Neural progenitor cell (in vitro differentiated cells): ENCODE data around the gene GHRH. TPM values are rescaled to one million over a fixed set of nuclear protein-coding genes. Genes with fewer than 3 reads are reported as not detected.
A peak's percentile ranks its signal among the peaks of the same experiment; 100 is the strongest.

ENCODE experiments used
- DNase-seq: peaks from one replicate; pipeline ENCODE4 v3.0.0-alpha.2; 2016; ENCODE audit warnings: low spot score
- H2AFZ ChIP-seq: fragments of 200-600 bp; sonication (generic); replicated peaks from 2 replicates; pipeline ENCODE4 v1.6.1; 2016; ENCODE audit warnings: antibody characterized with exemption
- H3F3A ChIP-seq: fragments of 200-600 bp; sonication (generic); 2 replicates; pipeline ENCODE4 v1.6.1; 2016; ENCODE audit warnings: antibody characterized with exemption, low read depth
- H3K27ac ChIP-seq: fragments of 200-600 bp; sonication (generic); 2 replicates; pipeline ENCODE4 v1.5.1; 2016; ENCODE audit warnings: mild to moderate bottlenecking
- H3K27me3 ChIP-seq: fragments of 200-600 bp; sonication (generic); 2 replicates; pipeline ENCODE4 v1.6.1; 2016; ENCODE audit warnings: mild to moderate bottlenecking, moderate library complexity
- H3K36me3 ChIP-seq: fragments of 200-600 bp; sonication (generic); 2 replicates; pipeline ENCODE4 v1.5.1; 2016
- H3K4me1 ChIP-seq: fragments of 200-600 bp; sonication (generic); 2 replicates; pipeline ENCODE4 v1.6.1; 2016; ENCODE audit warnings: mixed run types
- H3K4me2 ChIP-seq: fragments of 200-600 bp; sonication (generic); 2 replicates; pipeline ENCODE4 v1.6.1; 2016
- H3K4me3 ChIP-seq: fragments of 200-600 bp; sonication (generic); 2 replicates; pipeline ENCODE4 v1.5.1; 2016
- H3K79me2 ChIP-seq: fragments of 200-600 bp; sonication (generic); 2 replicates; pipeline ENCODE4 v1.6.1; 2016; ENCODE audit warnings: low read depth
- H3K9ac ChIP-seq: fragments of 200-600 bp; sonication (generic); 2 replicates; pipeline ENCODE4 v1.6.1; 2016
- H3K9me3 ChIP-seq: fragments of 200-600 bp; sonication (generic); 2 replicates; pipeline ENCODE4 v1.5.1; 2016; ENCODE audit warnings: low read depth
- H4K20me1 ChIP-seq: fragments of 200-600 bp; sonication (generic); 2 replicates; pipeline ENCODE4 v1.6.1; 2016; ENCODE audit warnings: low read depth
- H3K27ac Mint-ChIP-seq: 3 replicates; pipeline ENCODE4 v1.8.0; 2021; ENCODE audit warnings: mixed read lengths
- H3K27me3 Mint-ChIP-seq: 2 replicates; pipeline ENCODE4 v1.8.0; 2022; ENCODE audit warnings: low read depth, mild to moderate bottlenecking, inconsistent platforms, moderate library complexity, mixed read lengths; ENCODE audit not compliant: insufficient read depth
- H3K36me3 Mint-ChIP-seq: 3 replicates; pipeline ENCODE4 v1.8.0; 2021; ENCODE audit warnings: mixed read lengths
- H3K4me1 Mint-ChIP-seq: 3 replicates; pipeline ENCODE4 v1.8.0; 2021; ENCODE audit warnings: mixed read lengths
- H3K4me3 Mint-ChIP-seq: 3 replicates; pipeline ENCODE4 v1.8.0; 2021; ENCODE audit warnings: mild to moderate bottlenecking, moderate library complexity, mixed read lengths
- H3K9me3 Mint-ChIP-seq: 3 replicates; pipeline ENCODE4 v1.8.0; 2020; ENCODE audit warnings: mixed read lengths
- CTCF ChIP-seq: fragments of 200-600 bp; sonication (generic); IDR thresholded peaks from 2 replicates; pipeline ENCODE4 v1.5.1; 2017; ENCODE audit warnings: antibody characterized with exemption, mild to moderate bottlenecking
- EZH2 ChIP-seq: fragments of 200-600 bp; sonication (generic); IDR thresholded peaks from 2 replicates; pipeline ENCODE4 v1.6.1; 2017; ENCODE audit warnings: antibody characterized with exemption, mild to moderate bottlenecking, moderate library complexity
- EZH2phosphoT487 ChIP-seq: fragments of 200-600 bp; sonication (generic); IDR thresholded peaks from 2 replicates; pipeline ENCODE4 v1.6.1; 2017; ENCODE audit warnings: antibody characterized with exemption
- total RNA-seq: library from RNA; depleted of rRNA; stranded (reverse); fragments of >200 nt; gene quantifications from 2 replicates; pipeline ENCODE4 v1.2.3, GENCODE V29; 2015; ENCODE audit warnings: low replicate concordance

Gene GHRH
- total RNA-seq, 1 donor from 2014 or later, result not detected

- no peak for TF ChIP-seq CTCF
- no peak for TF ChIP-seq EZH2phosphoT487
- no peak for TF ChIP-seq EZH2
- H3K27ac Mint-ChIP-seq, result peak overlapping the region; percentile 72
These were observed 47.7 kb upstream of the GHRH start for GRCh38 chr20:37309290-37309689.

GRCh38 chr20:37308086-37309050 is 46.8 kb upstream of the GHRH start:
- no peaks in the 10 kb centered on the region for H3K27me3 ChIP-seq
- H3K36me3 ChIP-seq, result peaks cover 7% of the 10 kb centered on the region
- TF ChIP-seq EZH2 (no peak), CTCF (no peak), EZH2phosphoT487 (no peak)
- H3K4me3 ChIP-seq, result no peak overlapping the region
- no peaks in the 10 kb centered on the region for H3F3A ChIP-seq
- H3K9ac ChIP-seq, result no peak overlapping the region
- H3K4me1 Mint-ChIP-seq, result peaks cover 31% of the 10 kb centered on the region
- H3K36me3 Mint-ChIP-seq, result peaks cover 27% of the 10 kb centered on the region
- H3K4me1 ChIP-seq, result peaks cover 25% of the 10 kb centered on the region
- H3K27ac Mint-ChIP-seq, result no peak overlapping the region
- DNase-seq, result no peak
- H3K27ac ChIP-seq, result no peak overlapping the region
- H3K9me3 ChIP-seq, result no peaks in the 10 kb centered on the region
- H3K9me3 Mint-ChIP-seq, result no peaks in the 10 kb centered on the region
- H3K4me2 ChIP-seq, result no peak overlapping the region
- peaks cover 12% of the 10 kb centered on the region for H4K20me1 ChIP-seq
- no peak overlapping the region for H2AFZ ChIP-seq
- peaks cover 5% of the 10 kb centered on the region for H3K27me3 Mint-ChIP-seq
- H3K79me2 ChIP-seq, result peaks cover 33% of the 10 kb centered on the region
- no peak overlapping the region for H3K4me3 Mint-ChIP-seq

More at GRCh38 chr20:37309290-37309689, 47.7 kb upstream of the GHRH start:
- Histone ChIP-seq H3K27ac (no peak overlapping the region), H3K4me3 (no peak overlapping the region), H2AFZ (no peak overlapping the region), H3K27me3 (no peaks in the 10 kb centered on the region), H3K4me1 (peaks cover 33% of the 10 kb centered on the region), H3F3A (no peaks in the 10 kb centered on the region), H3K9ac (no peak overlapping the region), H3K79me2 (peaks cover 37% of the 10 kb centered on the region), H3K4me2 (no peak overlapping the region), H4K20me1 (peaks cover 12% of the 10 kb centered on the region), H3K9me3 (no peaks in the 10 kb centered on the region), H3K36me3 (no peaks in the 10 kb centered on the region)
- no peak for DNase-seq
- Mint-ChIP-seq H3K9me3 (no peaks in the 10 kb centered on the region), H3K4me1 (peaks cover 39% of the 10 kb centered on the region), H3K36me3 (peaks cover 24% of the 10 kb centered on the region), H3K27me3 (peaks cover 9% of the 10 kb centered on the region), H3K4me3 (no peak overlapping the region)

- TF ChIP-seq CTCF (no peak), EZH2phosphoT487 (no peak), EZH2 (no peak)
- Histone ChIP-seq H4K20me1 (peaks cover 9% of the 10 kb centered on the region), H3F3A (no peaks in the 10 kb centered on the region), H3K4me3 (no peak overlapping the region), H3K4me1 (peaks cover 23% of the 10 kb centered on the region), H3K27ac (no peak overlapping the region), H3K9me3 (no peaks in the 10 kb centered on the region), H3K9ac (peak overlapping the region; percentile 49), H3K36me3 (peaks cover 8% of the 10 kb centered on the region), H2AFZ (no peak overlapping the region), H3K27me3 (no peaks in the 10 kb centered on the region), H3K4me2 (no peak overlapping the region), H3K79me2 (peaks cover 12% of the 10 kb centered on the region)
- peaks cover 33% of the 10 kb centered on the region for H3K36me3 Mint-ChIP-seq
- peaks cover 18% of the 10 kb centered on the region for H3K4me1 Mint-ChIP-seq
- DNase-seq, result no peak
- H3K27ac Mint-ChIP-seq, result no peak overlapping the region
- no peaks in the 10 kb centered on the region for H3K9me3 Mint-ChIP-seq
- peaks cover 2% of the 10 kb centered on the region for H3K27me3 Mint-ChIP-seq
- no peak overlapping the region for H3K4me3 Mint-ChIP-seq
These were observed 44.2 kb upstream of the GHRH start for GRCh38 chr20:37305839-37306238.
